HL-60 (cell line): ENCODE data around the gene CREB3L1.

Experiments
- CTCF ChIP-seq: IDR thresholded peaks from one replicate; pipeline ENCODE4 v1.5.1; 2011; ENCODE audit warnings: low read length, control low read depth, inconsistent platforms; ENCODE audit not compliant: insufficient read depth
- GABPA ChIP-seq: IDR thresholded peaks from 2 replicates; pipeline ENCODE4 v1.6.1; 2012; ENCODE audit warnings: low read depth
- POLR2AphosphoS5 ChIP-seq: IDR thresholded peaks from 2 replicates; pipeline ENCODE4 v1.6.1; 2012; ENCODE audit warnings: low read depth
- REST ChIP-seq: IDR thresholded peaks from 2 replicates; pipeline ENCODE4 v1.6.1; 2012; ENCODE audit warnings: low read depth; ENCODE audit not compliant: insufficient replicate concordance
- SPI1 ChIP-seq: IDR thresholded peaks from 2 replicates; pipeline ENCODE4 v1.6.1; 2012; ENCODE audit warnings: low read depth, mild to moderate bottlenecking, borderline replicate concordance

- TF ChIP-seq CTCF (no peak), REST (no peak), POLR2AphosphoS5 (no peak), GABPA (no peak), SPI1 (no peak)
Measured at GRCh38 chr11:46360878-46361277, 83.4 kb downstream of the CREB3L1 start.
